K562 (cell line): ENCODE data around the gene COL7A1. TPM values are rescaled to one million over a fixed set of nuclear protein-coding genes. Genes with fewer than 3 reads are reported as not detected.
A peak's percentile ranks its signal among the peaks of the same experiment; 100 is the strongest.

Source experiments
- ATAC-seq: fragments of 200-7000 bp; cut with Tn5 transposase; 3 replicates; pipeline ENCODE4 v1.9.1; 2020; ENCODE audit warnings: moderate library complexity
- BruUV-seq: library from RNA; stranded (reverse); fragments of 400-500 nt; replicated peaks from 2 replicates; lab custom pipeline; 2021; lab: Mats Ljungman, UMichigan
- CTCF ChIA-PET: fragments of 300-600 bp; formaldehyde crosslinking; extraction: SDS; loops from one replicate; lab custom pipeline; 2021; ENCODE audit warnings: low intra/inter-chr PET ratio; lab: Yijun Ruan, JAX
- POLR2A ChIA-PET: fragments of 300-600, 350-650 bp; sonication (Branson Sonifier 250); formaldehyde crosslinking; extraction: SDS; loops from one replicate; lab custom pipeline; 2021; ENCODE audit warnings: antibody characterized with exemption, inconsistent platforms; lab: Yijun Ruan, JAX
- DNase-seq, 4 experiments: peaks; one replicate each; pipeline versions ENCODE4 v3.0.0 to v3.0.0-alpha.2; 2011 to 2018; ENCODE audit warnings: low spot score in 3 of 4, mixed read lengths in 3 of 4; ENCODE audit errors: extremely low read depth in 1 of 4
- FAIRE-seq: peaks from 2 replicates; lab custom pipeline; 2011; peaks lifted over from hg19 to GRCh38; lab: Jason Lieb, UNC
- H2AFZ ChIP-seq: 2 replicates; pipeline ENCODE4 v1.6.0; 2011; ENCODE audit warnings: low read depth, low read length, control low read depth, inconsistent platforms
- H3K27ac ChIP-seq: fragments of 200-600 bp; 3 replicates; pipeline ENCODE4 v1.8.0; 2011; ENCODE audit warnings: low read depth, mild to moderate bottlenecking, control low read depth, inconsistent platforms, low read length, moderate library complexity, mixed read lengths; ENCODE audit errors: extremely low read depth
- H3K27me3 ChIP-seq, 2 experiments: fragments of 300-600 bp in 1 of 2; 2 replicates in 1 of 2; 3 replicates in 1 of 2; pipeline versions ENCODE4 v1.6.0 to v1.8.0; 2011; ENCODE audit warnings: inconsistent platforms in 2 of 2, low read length in 2 of 2, mild to moderate bottlenecking in 1 of 2, mixed read lengths in 1 of 2, moderate library complexity in 1 of 2; ENCODE audit not compliant: control insufficient read depth in 2 of 2, insufficient read depth in 2 of 2
- H3K36me3 ChIP-seq: fragments of 300-600 bp; 3 replicates; pipeline ENCODE4 v1.8.0; 2011; ENCODE audit warnings: mild to moderate bottlenecking, low read length, inconsistent platforms; ENCODE audit not compliant: control insufficient read depth, insufficient read depth
- H3K4me1 ChIP-seq, 2 experiments: fragments of 200-600 bp in 1 of 2; replicated peaks in 1 of 2; 2 replicates in 1 of 2; 3 replicates in 1 of 2; pipeline versions ENCODE4 v1.5.1 to v1.8.0; 2011; ENCODE audit warnings: inconsistent platforms in 2 of 2, low read length in 2 of 2, mild to moderate bottlenecking in 1 of 2, mixed read lengths in 1 of 2, moderate library complexity in 1 of 2; ENCODE audit not compliant: control insufficient read depth in 2 of 2, insufficient read depth in 2 of 2
- H3K4me2 ChIP-seq: 2 replicates; pipeline ENCODE4 v1.6.1; 2011; ENCODE audit warnings: low read length, control low read depth, inconsistent platforms, mixed read lengths; ENCODE audit not compliant: insufficient read depth
- H3K4me3 ChIP-seq: fragments of 200-600 bp; sonication (generic), shearing (Covaris generic); 2 replicates; pipeline ENCODE4 v1.5.1; 2016; ENCODE audit warnings: control low read depth, inconsistent platforms
- H3K79me2 ChIP-seq: fragments of 200-600 bp; 3 replicates; pipeline ENCODE4 v1.8.0; 2011; ENCODE audit warnings: low read length, inconsistent platforms; ENCODE audit not compliant: control insufficient read depth, insufficient read depth
- H3K9ac ChIP-seq, 2 experiments: 2 replicates each; pipeline versions ENCODE4 v1.6.0 to v1.6.1; 2011; ENCODE audit warnings: low read depth in 2 of 2, low read length in 2 of 2, control low read depth in 1 of 2, inconsistent platforms in 1 of 2, mild to moderate bottlenecking in 1 of 2, mixed read lengths in 1 of 2; ENCODE audit not compliant: insufficient read depth in 1 of 2
- H3K9me1 ChIP-seq: one replicate; pipeline ENCODE4 v1.6.0; 2011; ENCODE audit warnings: inconsistent platforms, mild to moderate bottlenecking, low read length, moderate library complexity; ENCODE audit not compliant: control insufficient read depth, insufficient read depth
- H3K9me3 ChIP-seq: replicated peaks from 2 replicates; pipeline ENCODE4 v1.5.1; 2011; ENCODE audit warnings: low read depth, low read length, inconsistent platforms; ENCODE audit not compliant: control insufficient read depth, insufficient read depth
- H4K20me1 ChIP-seq: replicated peaks from 2 replicates; pipeline ENCODE4 v1.6.1; 2011; ENCODE audit warnings: low read length, inconsistent platforms, mixed read lengths; ENCODE audit not compliant: control insufficient read depth, insufficient read depth
- BCOR ChIP-seq: fragments of 450-650 bp; IDR thresholded peaks from 2 replicates; pipeline ENCODE4 v1.6.1; 2016
- CCNT2 ChIP-seq: IDR thresholded peaks from 2 replicates; pipeline ENCODE4 v1.6.1; 2011; ENCODE audit warnings: borderline replicate concordance, low read depth, mild to moderate bottlenecking, moderate library complexity, mixed read lengths, low read length; ENCODE audit not compliant: insufficient read length; ENCODE audit errors: extremely low read depth
- HMGN3 ChIP-seq: IDR thresholded peaks from 2 replicates; pipeline ENCODE4 v1.6.1; 2011; ENCODE audit warnings: borderline replicate concordance, low read depth, mild to moderate bottlenecking, mixed read lengths, low read length; ENCODE audit not compliant: insufficient read length; ENCODE audit errors: extremely low read depth
- SMAD2 ChIP-seq: fragments of 150-350 bp; IDR thresholded peaks from 2 replicates; pipeline ENCODE4 v1.6.1; 2014; ENCODE audit warnings: low read depth, mild to moderate bottlenecking, low read length
- XRCC3 ChIP-seq: fragments of 450-650 bp; IDR thresholded peaks from 2 replicates; pipeline ENCODE4 v1.6.1; 2017; ENCODE audit warnings: mild to moderate bottlenecking, moderate library complexity
- ZNF12 ChIP-seq: sonication (generic); formaldehyde crosslinking; IDR thresholded peaks from 2 replicates; pipeline ENCODE4 v1.4.0; 2020; ENCODE audit warnings: mild to moderate bottlenecking, missing genetic modification reagents
- WGBS: fragments of 100-300 bp; shearing (Covaris generic); methylation state at CpG from one replicate; pipeline ENCODE4 v1.1.6; 2016; ENCODE audit warnings: low coverage, mixed read lengths; ENCODE audit not compliant: insufficient coverage; ENCODE audit errors: missing lambda C conversion rate; 5-methylcytosine and 5-hydroxymethylcytosine counted together
- in situ Hi-C: fragments of 300-500 bp; cut with MboI; formaldehyde crosslinking; loops from 4 replicates; pipeline ENCODE4 v1.15.0; 2018; ENCODE audit warnings: inconsistent platforms, mixed read lengths
- intact Hi-C: fragments of 100-400 bp; cut with micrococcal nuclease; formaldehyde crosslinking; loops from 2 replicates; pipeline ENCODE4 v1.14.2; 2022
- polyA plus RNA-seq, 8 experiments: library from polyadenylated mRNA; depleted of rRNA in 4 of 8; stranded (reverse) in 5 of 8; unstranded in 3 of 8; fragments of >200 nt; fragmentation: Nextera tagmentation in 2 of 8; fragmentation: Illumina TruSeq in 1 of 8; extraction: Ambion mirVana in 2 of 8; extraction: Trizol in 1 of 8; gene quantifications; 2 replicates each; pipeline versions ENCODE4 v1.2.1 to v1.2.3, GENCODE V29; 2011 to 2014; ENCODE audit warnings: inconsistent platforms in 1 of 8, missing spikeins in 1 of 8
- total RNA-seq, 7 experiments: library from RNA; depleted of rRNA in 6 of 7; stranded (reverse); fragments of >200 nt in 6 of 7; fragmentation: Illumina TruSeq in 2 of 7; extraction: Trizol in 2 of 7; gene quantifications; 2 replicates each; pipeline versions ENCODE4 v1.2.1 to v1.2.3, GENCODE V29; 2011 to 2021; ENCODE audit warnings: low replicate concordance in 1 of 7
- TF ChIP-seq, protein P1 (sequence below), 3 experiments: IDR thresholded peaks in 2 of 3; conservative IDR thresholded peaks in 1 of 3; 2 replicates each; pipeline ENCODE4 v1.5.1; 2011 to 2012; ENCODE audit warnings: low read length in 3 of 3, mild to moderate bottlenecking in 3 of 3, control low read depth in 2 of 3, improper control_type of control experiment in 1 of 3, inconsistent platforms in 1 of 3, low read depth in 1 of 3, mixed read lengths in 1 of 3, moderate library complexity in 1 of 3; ENCODE audit not compliant: insufficient read depth in 2 of 3

The COL7A1 gene
- total and polyA plus RNA-seq, 9 of the 15 experiments (the other 6 are each of a cell fraction or from before 2014, with no cell fraction given): 0.09 to 0.66 (median 0.35) TPM; not detected in 3

DNA sequence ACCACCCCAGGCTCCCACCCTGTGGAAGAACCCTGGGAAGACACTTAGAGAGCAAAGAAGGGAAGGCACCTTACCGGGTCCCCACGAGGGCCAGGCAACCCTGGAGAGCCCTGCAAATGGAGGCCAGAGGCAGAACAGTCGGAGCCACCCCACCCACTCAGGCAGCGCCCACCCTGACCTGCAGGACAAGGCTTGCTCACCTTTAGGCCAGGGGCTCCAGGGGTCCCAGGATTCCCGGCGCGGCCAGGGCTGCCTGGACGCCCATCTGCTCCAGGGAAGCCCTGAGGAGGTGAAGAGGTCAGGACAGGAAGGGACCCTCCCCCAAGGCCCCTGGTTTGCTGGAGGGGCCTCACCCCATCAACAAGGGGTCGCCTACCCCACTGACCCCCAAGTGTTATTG is 10.3 kb downstream of the COL7A1 start:
- Histone ChIP-seq H3K9me3 (no peaks in the 10 kb centered on the region), H3K27me3 (peaks cover 0 to 10% of the 10 kb centered on the region in 2 experiments; a peak in 2 of 5 replicates), H2AFZ (no peak overlapping the region), H4K20me1 (no peaks in the 10 kb centered on the region; the same call in 1 of the 2 replicates), H3K36me3 (no peaks in the 10 kb centered on the region), H3K4me1 (peaks cover 0 to 4% of the 10 kb centered on the region in 2 experiments; a peak in 2 of 5 replicates), H3K9me1 (no peaks in the 10 kb centered on the region), H3K27ac (no peak overlapping the region), H3K79me2 (no peaks in the 10 kb centered on the region), H3K4me2 (no peak overlapping the region), H3K4me3 (no peak overlapping the region), H3K9ac (no peak overlapping the region; a peak in 1 of 4 replicates)
- TF ChIP-seq BCOR (no peak), XRCC3 (no peak), CCNT2 (no peak)
- intact Hi-C loops: no loop called here
- FAIRE-seq (no peak), DNase-seq (no peak), ATAC-seq (no peak)
- ChIA-PET POLR2A (interaction anchor here (0.6 kb wide), 1 partner anchor 14 kb away, joined by 3 read pairs; no protein-coding TSS in a partner anchor), CTCF (no interaction called here)
- in situ Hi-C loops: no loop called here
- 0% methylated on average over 1 of the region's 9 CpGs for WGBS
- BruUV-seq: no TSS peak

DNA sequence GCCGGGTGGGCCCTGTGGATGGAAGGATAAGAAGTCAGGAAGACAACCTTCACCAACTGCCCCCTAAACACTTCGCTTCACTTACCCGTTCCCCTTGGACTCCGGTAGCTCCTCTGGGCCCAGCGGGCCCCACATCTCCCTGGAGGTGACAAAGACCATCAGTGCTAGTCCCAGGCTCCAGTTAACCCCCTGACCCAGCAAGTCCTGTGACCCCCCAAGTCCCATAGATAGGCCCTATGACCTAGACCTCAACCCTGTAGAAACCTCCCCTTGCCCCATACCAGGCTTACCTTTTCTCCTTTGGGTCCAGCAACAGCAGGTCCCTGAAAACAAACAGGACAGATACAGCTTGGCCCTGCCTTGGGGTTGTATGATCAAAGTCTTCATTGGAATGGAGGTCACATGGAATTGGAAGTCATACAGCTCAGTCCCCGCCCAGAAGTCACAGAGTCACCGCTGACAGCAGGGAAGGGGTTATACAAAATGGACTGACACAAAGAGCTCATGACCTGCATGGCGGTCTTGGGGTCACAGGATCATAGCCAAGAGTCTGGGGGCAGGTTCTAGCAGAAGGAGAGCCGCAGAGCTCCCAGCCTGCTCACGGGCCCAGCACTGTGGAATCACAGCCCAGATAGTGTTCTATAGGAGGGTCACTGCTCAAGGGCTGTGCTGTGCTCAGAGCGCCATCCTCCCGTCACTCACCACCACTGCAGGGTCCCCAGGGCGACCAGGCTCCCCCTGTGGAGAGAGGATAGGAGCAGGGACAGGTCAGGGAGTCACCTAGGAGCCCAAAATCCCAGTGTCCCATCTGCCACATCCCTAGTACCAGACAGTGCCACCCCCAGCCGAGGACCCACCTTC is 13.3 kb downstream of the COL7A1 start:
- H3K27me3 ChIP-seq: no peaks in the 10 kb centered on the region
- TF ChIP-seq SMAD2 (no peak), HMGN3 (no peak), ZNF12 (CRISPR knock-in tag) (no peak)
- TF ChIP-seq, protein P1, sequence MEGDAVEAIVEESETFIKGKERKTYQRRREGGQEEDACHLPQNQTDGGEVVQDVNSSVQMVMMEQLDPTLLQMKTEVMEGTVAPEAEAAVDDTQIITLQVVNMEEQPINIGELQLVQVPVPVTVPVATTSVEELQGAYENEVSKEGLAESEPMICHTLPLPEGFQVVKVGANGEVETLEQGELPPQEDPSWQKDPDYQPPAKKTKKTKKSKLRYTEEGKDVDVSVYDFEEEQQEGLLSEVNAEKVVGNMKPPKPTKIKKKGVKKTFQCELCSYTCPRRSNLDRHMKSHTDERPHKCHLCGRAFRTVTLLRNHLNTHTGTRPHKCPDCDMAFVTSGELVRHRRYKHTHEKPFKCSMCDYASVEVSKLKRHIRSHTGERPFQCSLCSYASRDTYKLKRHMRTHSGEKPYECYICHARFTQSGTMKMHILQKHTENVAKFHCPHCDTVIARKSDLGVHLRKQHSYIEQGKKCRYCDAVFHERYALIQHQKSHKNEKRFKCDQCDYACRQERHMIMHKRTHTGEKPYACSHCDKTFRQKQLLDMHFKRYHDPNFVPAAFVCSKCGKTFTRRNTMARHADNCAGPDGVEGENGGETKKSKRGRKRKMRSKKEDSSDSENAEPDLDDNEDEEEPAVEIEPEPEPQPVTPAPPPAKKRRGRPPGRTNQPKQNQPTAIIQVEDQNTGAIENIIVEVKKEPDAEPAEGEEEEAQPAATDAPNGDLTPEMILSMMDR (IDR thresholded peaks at IDR 0.05 in 2 of 3, conservative IDR thresholded peaks at IDR 0.05 in 1 of 3; ENCODE audit: insufficient read depth in 2 of 3, low read depth in 1 of 3, low read length in 3 of 3): peak in 2 of 3 experiments; percentile 19 to 47; a peak in 4 of 6 replicates
- no peaks in the 10 kb centered on the region for H3K9me3 ChIP-seq
- H4K20me1 ChIP-seq: no peaks in the 10 kb centered on the region
- no peaks in the 10 kb centered on the region for H3K79me2 ChIP-seq
- ChIA-PET CTCF (no interaction called here), POLR2A (interaction anchor here (0.6 kb wide), 1 partner anchor 53 kb away, joined by 3 read pairs; no protein-coding TSS in a partner anchor)
- in situ Hi-C loops (no loop called here), intact Hi-C loops (no loop called here)
- H2AFZ ChIP-seq: no peak overlapping the region
- 30% methylated on average over 13 of the region's 14 CpGs for WGBS
- no peaks in the 10 kb centered on the region; a peak in 1 of 5 replicates for H3K4me1 ChIP-seq
- DNase-seq: no peak
- no peak overlapping the region for H3K27ac ChIP-seq
- no peak overlapping the region for H3K9ac ChIP-seq
- H3K36me3 ChIP-seq: no peaks in the 10 kb centered on the region
- H3K4me2 ChIP-seq: no peak overlapping the region
- BruUV-seq: no TSS peak
- H3K4me3 ChIP-seq: no peak overlapping the region
- no peaks in the 10 kb centered on the region for H3K9me1 ChIP-seq
- FAIRE-seq: no peak
- peak; percentile 61 for ATAC-seq
